Erythroblast (primary cell): ENCODE results near the gene USP2.

Source experiments
- GATA1 ChIP-seq: IDR thresholded peaks from 2 replicates; pipeline ENCODE4 v1.6.1; 2011; ENCODE audit warnings: low read depth, mild to moderate bottlenecking, control low read depth, low read length, moderate library complexity
- POLR2A ChIP-seq: IDR thresholded peaks from 2 replicates; pipeline ENCODE4 v1.6.1; 2011; ENCODE audit warnings: mild to moderate bottlenecking, low read length

GRCh38 chr11:119305556-119306372, 75.7 kb downstream of the USP2 start:
- TF ChIP-seq POLR2A (no peak), GATA1 (no peak)
